Stimulated activated CD4-positive, alpha-beta T cell treated with anti-CD3 and anti-CD28 coated beads, Interleukin-12 subunit alpha, Interleukin-12 subunit beta, amount 100 ng/mL, for 48 hours (primary cell): Measurements from ENCODE around the gene TRIM43B.
A peak's percentile ranks its signal among the peaks of the same experiment; 100 is the strongest.
"Not testable (repeated sequence)": the region's sequence is repeated elsewhere in the genome, so short reads cannot be mapped to it uniquely, and the experiment has no call there.

Source experiments
- DNase-seq, 3 donors: peaks; one replicate each; pipeline ENCODE4 v3.0.0-alpha.2; 2020; ENCODE audit warnings: low read depth in 2 of 3, low spot score in 1 of 3

The TRIM43B gene

DNA sequence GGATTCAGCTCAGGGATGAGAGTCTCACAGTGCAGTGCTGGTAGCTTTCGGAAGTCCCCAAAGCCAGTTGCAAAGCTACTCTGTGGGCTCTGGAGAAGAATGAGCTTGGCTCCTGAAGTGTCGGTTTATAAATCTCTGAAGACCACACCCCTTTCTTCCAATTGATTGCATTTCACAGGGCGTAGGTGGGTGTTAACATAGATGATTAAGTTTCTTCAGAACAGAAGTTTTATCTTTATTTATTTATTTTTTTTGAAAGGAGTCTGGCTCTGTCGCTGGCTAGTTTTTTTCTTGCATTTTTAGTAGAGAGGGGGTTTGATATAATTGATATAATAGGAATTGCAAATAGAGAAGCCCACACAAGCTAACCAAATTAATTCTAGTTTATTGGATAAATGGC is at the start of gene TRIM43B:
TRIM43B (minus strand) TSS at position 101 of the 400 bp plus-strand sequence. CDS start 2,040 bp downstream, outside the sequence.
- not testable (repeated sequence) for DNase-seq

DNA sequence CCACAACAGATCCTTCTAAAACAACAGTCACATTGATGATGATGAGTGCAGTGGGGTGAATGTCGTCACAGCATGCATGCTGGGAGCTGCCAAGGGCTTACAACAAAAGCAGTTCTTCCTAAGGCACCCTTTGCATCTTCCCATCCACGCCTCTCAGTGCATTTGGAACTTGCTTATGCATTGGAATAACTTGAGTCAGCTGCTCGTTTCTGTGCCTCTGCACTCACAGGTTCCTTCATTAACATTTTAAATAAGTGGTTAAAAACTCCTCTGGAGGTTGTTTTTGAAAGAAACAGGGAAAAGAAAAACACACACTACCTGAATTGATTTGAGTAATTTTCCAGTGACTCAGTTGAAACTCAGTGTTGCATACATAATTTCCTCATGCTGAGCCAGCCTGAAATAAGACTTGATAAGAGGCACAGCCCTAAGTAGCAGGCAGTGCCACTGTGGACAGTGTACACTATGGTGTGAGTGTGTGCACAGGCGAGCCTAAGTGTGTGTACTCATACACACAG is 46.8 kb upstream of the TRIM43B start:
- no peak for DNase-seq

DNA sequence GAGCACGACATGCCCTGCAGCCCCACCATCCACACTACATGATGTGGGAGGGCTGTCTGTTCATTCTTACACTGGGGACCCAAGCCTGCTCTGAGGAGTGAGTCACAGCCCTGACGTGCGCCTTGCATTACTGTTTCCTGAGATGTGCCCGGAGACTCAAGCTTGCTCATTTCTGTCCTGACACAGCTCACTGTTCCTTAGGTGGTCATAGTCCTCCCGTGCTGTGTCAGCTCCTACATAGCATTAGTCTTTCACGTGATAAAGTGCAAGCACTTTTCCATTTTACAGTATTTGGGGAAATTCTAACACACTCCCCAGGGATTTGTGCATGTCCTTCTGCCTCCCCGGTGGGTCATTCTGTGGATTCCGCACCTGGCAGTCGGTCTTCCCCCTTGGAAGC is 46.2 kb upstream of the TRIM43B start:
- peak in 2 of 3 donors; percentile 26 to 37 for DNase-seq

DNA sequence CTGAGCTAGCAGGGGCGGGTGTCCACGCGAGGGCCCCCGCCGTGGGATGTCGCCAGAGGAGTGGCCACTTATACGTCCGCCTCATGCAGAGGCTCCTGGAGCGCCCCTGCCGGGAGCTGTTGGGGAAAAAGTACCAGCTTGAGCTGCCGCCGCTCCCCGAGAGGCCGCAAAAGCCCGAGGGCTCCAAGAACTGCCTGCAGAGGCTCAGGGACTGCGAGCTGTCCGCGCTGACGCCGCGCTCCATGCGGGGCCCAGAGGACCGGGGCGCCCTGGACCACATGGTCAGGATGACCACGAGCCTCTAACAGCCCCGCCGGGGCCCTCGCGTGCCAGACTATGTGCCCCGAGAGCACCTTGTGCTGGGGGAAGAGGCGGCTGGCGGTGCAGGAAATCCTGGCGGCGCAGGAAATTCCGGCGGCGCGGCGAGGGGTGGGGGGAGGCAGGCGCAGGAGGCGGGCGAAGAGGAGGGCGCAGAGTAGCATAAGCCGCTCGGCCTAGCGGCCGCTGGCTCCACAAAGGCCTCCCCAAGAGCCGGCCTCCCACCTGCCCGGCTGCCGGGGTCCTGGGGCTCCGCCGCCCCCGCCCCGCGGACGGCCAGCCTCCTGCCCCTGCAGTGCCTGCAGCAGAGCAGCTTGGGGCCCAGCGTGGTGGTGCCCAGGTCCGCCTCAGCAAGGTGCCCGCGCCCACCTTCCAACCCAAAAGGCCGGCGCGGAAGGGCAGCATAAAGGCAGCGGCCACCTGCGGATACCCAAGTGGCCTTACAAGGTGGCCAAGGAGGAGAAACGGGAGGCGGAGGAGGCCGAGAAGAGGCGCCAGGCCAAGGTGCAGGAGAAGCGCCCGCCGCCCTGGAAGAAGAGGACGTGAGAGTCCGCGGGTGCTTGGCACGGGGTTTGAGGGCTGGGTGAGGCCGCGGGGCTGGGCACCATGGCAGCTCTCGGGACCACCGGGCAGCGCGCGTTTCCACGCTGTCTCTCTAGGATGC is 42.1 kb upstream of the TRIM43B start:
- peak; percentile 33 to 65 (median 33) for DNase-seq

DNA sequence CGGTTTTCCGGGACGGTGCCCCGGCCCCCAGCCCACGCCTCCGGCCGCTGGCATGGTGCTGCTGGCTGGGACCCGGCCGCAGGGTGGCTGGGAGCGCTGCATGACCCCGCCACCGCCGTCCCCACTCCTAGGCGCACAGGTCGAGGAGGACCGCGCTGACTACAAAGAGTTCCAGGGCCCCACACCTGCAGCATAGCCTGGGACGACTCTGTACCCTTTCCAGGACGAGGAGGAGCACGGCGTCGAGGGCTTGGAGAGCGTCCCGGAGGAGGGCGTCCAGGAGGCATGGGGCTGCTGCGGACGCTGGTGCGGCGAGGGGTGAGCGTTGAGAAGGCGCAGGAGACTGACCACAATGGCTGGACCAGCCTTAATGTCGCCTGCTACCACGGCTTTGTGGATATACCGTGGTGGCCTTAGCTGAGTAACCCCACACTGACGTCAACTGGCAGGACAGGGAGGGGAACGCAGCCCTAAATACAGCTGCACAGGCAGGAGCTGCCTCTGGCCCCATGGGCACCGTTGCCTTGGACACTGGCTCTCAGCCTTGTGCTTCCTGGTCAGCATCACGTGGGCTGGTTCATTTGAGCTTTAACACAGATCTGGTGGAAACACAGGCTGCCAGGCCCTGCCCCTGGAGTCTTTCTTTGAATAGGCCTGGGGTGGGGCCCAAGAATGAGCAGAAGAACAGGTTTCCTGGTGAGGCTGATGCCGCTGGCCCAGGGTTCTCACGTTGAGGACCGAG is 40.9 kb upstream of the TRIM43B start:
- no peak for DNase-seq

DNA sequence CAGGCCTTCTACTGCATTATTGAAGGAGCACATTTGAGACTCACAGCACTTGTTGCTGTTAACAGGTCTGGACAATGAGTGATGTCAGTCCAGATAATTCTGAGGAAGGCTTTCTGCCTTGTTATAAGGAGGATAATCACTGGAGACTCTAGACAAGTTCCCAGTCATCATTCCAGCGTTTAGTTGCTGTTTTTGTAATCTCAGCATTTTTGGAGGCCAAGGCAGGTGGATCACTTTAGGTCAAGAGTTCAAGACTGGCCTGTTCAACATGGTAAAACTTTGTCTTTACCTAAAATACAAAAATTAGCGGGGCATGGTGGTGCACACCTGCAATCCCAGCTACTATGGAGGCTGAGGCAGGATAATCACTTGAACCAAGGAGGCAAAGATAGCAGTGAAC is 39.6 kb upstream of the TRIM43B start:
- no peak for DNase-seq

DNA sequence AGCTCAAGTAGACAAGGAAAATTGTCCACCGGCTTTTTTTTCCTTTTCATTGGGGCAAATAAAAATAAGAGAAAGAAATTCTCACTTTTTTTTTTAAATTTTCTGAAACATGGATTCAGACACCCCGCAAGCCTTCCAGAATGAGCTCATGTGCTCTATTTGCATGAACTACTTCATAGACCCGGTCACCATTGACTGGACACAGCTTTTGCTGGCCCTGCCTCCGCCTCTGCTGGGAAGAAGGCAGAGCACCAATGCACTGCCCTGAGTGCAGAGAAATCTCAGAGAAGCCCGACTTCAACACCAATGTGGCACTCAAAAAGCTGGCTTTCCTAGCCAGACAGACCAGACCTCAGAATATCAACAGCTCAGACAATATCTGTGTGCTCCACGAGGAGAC is 30.2 kb upstream of the TRIM43B start:
- no peak for DNase-seq

DNA sequence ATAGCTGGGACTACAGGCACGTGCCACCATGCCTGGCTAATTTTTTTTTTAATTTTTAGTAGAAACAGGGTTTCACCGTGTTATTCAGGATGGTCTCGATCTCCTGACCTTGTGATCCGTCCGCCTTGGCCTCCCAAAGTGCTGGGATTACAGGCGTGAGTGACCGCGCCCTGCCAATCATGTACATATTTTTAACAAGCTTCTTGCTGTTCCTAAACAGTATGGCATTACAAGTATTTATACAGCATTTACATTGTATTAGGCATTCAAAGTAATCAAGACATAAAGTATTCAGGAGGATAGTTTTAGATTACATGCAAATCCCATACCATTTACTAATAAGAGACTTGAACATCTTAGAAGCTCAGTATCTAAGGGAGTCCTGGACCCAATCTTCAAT is 29.7 kb upstream of the TRIM43B start:
- not testable (repeated sequence) for DNase-seq

DNA sequence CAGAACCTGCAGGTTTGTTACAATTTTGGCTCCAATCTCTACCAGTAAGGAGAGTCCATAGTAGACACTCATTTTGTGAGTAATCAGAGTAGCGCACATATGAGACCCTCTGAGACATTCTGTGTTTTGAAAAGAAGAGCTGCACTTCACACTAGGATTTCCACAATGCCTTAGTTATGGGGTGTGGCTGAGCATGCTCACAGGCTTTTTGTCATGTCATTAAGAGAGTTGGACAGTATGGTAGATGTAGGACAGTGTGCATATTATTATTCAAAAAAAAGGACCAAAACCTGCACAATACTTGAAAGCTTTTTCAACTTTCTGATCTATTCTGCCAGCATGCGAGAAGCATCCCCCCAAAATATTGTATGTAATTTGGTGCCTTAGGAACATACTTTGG is 24.9 kb upstream of the TRIM43B start:
- DNase-seq: no peak

DNA sequence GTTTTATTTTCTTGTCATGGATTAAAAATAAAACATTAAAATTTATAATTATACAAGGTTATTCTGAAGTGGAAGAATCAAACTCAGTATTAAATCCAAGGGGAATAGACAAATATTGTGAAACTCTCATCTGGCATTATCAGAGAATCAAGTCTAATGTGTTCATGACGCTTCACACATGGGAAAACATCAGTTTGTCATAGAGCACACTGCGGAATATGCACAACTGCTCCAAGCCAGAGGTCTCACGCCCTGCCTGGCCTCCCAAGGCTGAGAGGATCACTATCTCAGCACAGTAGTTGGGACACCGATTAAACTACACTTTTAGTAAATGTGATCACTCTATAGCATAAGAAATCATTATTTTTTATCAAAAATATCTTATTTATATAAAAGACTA is 20.7 kb upstream of the TRIM43B start:
- no peak for DNase-seq

DNA sequence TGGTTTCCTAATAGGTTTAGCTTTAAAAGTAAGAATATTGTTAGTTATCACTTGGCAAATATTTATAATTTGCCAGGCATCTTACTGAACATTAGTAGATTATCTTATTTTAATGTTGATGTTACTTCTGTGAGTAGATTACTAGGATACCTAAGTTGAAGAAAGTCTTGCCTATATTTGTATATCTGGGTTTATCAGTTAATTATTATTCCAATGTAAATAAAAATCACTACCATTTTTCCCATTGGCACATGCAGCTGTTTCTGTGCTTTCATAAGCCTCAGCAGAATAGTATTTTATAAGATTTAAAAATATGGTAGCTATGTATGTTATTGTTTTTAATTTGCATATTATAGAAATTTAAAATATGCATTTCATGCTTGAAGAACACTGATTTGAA is 16.3 kb upstream of the TRIM43B start:
- no peak for DNase-seq

DNA sequence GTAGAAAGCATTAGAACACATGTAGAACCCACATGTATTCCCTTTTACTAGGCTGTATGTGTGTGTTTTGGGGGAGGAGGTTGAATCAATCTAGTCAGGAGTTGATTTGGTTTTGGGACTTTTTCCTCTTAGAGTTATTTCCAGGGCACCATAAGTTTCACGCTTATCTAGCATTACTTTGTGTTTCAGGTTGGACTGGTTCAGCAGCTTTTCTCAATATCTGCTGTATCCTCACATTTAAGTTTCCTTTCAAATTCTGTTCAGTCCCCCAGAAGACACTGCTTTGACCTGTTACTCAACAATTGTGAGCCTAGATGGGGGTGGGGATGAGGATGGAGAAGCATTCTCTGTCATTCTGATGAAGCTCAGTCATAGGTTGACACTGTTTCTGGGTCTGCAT is 7.5 kb upstream of the TRIM43B start:
- not testable (repeated sequence) for DNase-seq

DNA sequence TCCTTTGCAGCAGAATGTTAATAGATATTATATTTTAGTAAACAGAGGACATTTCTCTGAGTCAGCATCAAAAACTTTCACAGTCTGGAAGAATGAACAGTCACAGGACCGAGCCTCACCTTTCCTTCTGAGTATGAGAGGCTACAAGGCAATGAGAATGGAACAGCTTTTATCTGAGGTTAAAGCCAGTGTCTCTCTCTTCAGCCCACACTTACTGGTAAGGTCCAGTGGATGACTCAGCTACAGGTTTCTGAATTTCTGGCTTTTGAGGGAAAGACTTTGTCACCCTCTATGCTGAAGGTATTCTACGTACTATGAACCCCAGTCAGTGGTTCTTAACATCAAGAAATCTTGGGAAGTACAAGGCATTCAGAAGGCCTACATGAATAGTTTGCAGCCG is 9.5 kb downstream of the TRIM43B start:
- DNase-seq: not testable (repeated sequence)

DNA sequence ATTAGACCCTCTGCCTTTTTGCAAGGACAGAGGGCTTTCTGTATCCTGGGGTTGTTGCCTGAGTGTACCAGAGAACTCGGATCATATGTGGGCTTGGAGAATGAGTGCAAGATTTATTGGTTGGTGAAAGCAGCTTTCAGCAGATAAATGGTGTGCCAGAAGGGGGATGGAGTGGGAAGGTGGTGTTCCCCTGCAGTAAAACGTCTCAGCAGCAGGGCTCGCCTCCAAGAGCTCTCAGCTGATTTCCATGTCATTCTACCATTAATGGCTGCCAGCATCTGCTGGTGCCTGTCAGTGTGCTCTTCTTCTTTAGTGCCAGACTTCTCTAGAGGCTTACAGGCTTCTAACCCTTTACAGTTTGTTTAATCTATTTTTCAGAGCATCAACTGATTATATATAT is 16.6 kb downstream of the TRIM43B start:
- DNase-seq: not testable (repeated sequence)

DNA sequence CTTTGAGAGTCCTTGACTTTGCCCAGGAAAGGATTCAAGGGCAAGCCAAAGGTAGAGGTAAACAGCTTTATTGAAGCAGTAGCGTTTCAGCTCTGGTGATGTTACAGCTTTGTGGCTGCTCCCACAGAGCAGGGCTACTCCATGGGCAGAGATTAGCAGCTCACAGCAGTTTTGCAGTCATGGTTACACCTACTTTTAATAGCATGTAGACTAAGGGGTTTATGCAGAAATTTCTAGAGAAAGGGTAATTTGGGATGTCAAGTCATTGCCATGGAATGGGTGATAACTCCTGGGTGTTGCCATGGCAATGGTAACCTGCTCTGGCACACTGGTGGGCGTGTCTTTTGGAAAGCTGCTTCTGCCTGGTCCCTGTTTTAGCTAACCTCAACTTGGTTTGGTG is 18.0 kb downstream of the TRIM43B start:
- DNase-seq: not testable (repeated sequence)

DNA sequence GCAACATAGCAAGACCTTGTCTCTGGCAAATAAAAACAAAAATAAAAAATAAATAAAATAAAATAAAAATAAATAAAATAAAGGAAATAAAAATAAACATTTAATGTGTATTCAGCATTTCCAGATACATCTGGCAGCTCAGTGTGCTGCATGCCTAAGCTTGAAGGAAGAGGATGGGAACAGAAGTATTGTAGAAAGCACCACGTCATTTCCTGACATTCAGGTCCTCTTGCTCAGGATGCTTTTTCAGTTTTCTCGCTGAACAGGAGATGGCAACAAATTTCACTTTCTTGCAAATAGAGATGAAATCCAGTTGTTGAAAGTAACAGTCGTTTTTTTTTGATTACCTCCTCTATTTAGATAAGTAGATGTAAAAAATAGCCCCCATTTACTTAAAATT is 21.3 kb downstream of the TRIM43B start:
- DNase-seq: not testable (repeated sequence)

DNA sequence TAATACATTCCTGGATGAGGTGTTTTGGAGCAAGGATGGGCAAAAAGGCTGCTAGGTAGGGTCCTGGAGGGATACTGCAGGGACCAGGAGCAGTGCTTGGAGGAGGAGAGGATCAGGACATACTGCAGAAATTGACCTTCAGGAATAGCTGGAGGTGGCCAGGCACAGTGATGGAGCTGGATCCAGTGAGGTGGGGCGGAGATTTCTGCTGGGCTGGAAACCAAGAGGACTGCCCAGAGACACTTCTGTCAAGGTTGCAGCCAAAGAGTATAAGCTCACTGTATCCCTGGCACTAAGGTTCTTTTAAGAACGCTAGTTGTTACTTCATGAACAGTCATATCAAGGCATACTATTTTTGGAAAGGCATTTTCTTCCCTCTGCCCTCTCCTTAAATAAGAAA is 39.2 kb downstream of the TRIM43B start:
- not testable (repeated sequence) for DNase-seq

DNA sequence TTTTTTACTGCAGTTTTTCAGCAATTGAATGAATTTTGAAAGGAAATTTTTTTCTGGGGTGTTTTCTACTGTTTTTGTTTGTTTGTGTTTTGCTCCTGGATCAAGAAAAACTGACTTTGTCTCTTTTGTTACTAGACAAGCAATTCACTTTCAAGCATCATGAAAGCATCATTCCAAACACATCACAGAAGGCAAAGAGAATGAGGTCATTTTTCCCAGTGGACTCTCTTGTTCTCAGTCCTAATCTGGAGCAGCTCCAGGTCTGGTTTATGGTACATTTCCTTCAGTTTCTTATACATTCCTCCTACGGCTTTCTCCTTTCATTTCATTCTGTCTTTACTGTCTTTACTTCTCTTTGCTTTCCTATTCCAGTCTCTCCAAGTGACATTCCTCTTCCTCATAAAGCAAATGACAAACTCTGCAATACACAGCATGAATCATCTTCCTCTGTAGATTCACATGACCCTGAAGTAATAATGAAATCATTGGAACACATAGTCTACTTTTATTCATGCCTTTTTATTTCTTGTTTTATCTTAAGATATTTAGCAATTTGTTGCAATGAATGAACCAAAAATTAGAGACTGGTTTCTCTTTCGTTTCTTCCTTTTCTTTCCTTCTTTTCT is 42.0 kb downstream of the TRIM43B start:
- DNase-seq: not testable (repeated sequence)

DNA sequence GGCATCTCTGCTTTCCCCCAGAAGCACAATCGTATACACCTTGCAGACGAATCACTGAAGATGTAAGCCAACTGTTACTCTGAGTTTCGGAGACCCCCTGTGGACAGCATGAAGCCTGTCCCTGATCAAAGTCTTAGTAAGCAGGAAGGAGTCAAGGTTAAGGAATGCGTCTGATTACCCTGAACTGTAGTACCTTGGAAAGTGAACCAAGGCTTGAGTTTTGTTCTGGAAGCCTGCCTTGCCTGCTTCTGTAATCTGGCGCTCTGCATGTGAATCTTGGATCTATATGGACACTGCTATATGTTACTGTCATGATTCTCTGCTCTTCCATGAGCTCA is 48.7 kb downstream of the TRIM43B start:
- DNase-seq: not testable (repeated sequence)

DNA sequence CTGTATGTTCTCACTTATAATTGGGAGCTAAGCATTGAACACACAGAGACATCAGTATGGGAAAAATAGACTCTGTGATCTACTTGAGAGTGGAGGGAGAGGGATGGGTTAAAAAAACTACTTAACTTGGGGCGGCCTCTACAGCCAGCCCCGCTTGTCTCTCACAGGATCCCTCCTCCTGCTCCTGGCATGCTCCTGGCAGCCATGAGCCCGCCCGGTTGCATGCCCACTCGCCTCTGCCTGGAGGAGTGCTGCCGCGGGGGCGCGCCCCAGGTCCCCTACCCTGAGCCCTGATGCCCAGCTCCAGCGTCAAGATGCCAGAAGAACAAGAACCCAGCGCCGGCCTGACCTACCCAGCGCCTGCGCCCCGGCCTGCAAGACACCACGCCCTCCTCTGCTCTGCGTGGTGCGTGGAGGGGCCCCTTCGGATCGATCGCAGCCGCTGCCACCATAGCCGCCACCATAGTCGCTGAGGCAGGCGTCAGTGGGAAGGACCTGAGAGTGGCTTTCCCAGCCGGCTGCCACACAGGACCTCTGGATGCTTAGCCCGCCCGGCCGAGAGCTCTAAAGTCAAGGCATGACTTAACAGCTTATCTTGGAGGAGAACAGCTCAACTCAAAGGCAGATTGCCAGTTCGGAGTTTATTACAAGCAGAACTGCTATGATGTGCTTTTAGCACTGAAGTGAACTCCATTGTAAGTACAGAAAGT is 49.2 kb downstream of the TRIM43B start:
- not testable (repeated sequence) for DNase-seq
